HepG2 (cell line): ENCODE results near the gene FASTK. TPM values are rescaled to one million over a fixed set of nuclear protein-coding genes. Genes with fewer than 3 reads are reported as not detected.

ENCODE experiments used
- HNRNPLL ChIP-seq: fragments of 200-400 bp; formaldehyde crosslinking; IDR thresholded peaks from 2 replicates; pipeline ENCODE4 v1.6.1; 2017; ENCODE audit warnings: mild to moderate bottlenecking, low read depth, low read length; ENCODE audit not compliant: poor library complexity, severe bottlenecking
- MEIS2 ChIP-seq: sonication (generic); formaldehyde crosslinking; IDR thresholded peaks from 2 replicates; pipeline ENCODE4 v1.9.0; 2021; ENCODE audit warnings: mild to moderate bottlenecking, missing genetic modification reagents
- NFATC3 ChIP-seq: sonication (generic); formaldehyde crosslinking; IDR thresholded peaks from 2 replicates; pipeline ENCODE4 v1.5.1; 2020; ENCODE audit warnings: mild to moderate bottlenecking, missing genetic modification reagents
- NFIB ChIP-seq: sonication (generic); formaldehyde crosslinking; IDR thresholded peaks from 2 replicates; pipeline ENCODE4 v1.9.0; 2021; ENCODE audit warnings: missing genetic modification reagents, mild to moderate bottlenecking, borderline replicate concordance
- POLR2A ChIP-seq, 2 experiments: IDR thresholded peaks; 2 replicates each; pipeline ENCODE4 v1.6.1; 2011; ENCODE audit warnings: low read depth in 2 of 2, low read length in 2 of 2, mild to moderate bottlenecking in 1 of 2, moderate library complexity in 1 of 2; ENCODE audit not compliant: insufficient read depth in 1 of 2
- SALL1 ChIP-seq: sonication (generic); formaldehyde crosslinking; IDR thresholded peaks from 2 replicates; pipeline ENCODE4 v1.8.0; 2022; ENCODE audit warnings: mild to moderate bottlenecking, missing genetic modification reagents
- SMAD9 ChIP-seq: sonication (generic); formaldehyde crosslinking; IDR thresholded peaks from 2 replicates; pipeline ENCODE4 v1.5.1; 2020; ENCODE audit warnings: mild to moderate bottlenecking, missing genetic modification reagents
- SMARCE1 ChIP-seq: fragments of 450-650 bp; IDR thresholded peaks from 2 replicates; pipeline ENCODE4 v1.6.1; 2017; ENCODE audit warnings: borderline replicate concordance
- ZFP36L2 ChIP-seq: sonication (generic); formaldehyde crosslinking; IDR thresholded peaks from 2 replicates; pipeline ENCODE4 v1.4.0; 2020; ENCODE audit warnings: missing genetic modification reagents
- ZNF10 ChIP-seq: sonication (generic); formaldehyde crosslinking; IDR thresholded peaks from 2 replicates; pipeline ENCODE4 v1.4.0; 2020; ENCODE audit warnings: mild to moderate bottlenecking, low read depth, missing genetic modification reagents, borderline replicate concordance
- ZNF251 ChIP-seq: sonication (generic); formaldehyde crosslinking; IDR thresholded peaks from 2 replicates; pipeline ENCODE4 v1.9.0; 2021; ENCODE audit warnings: mild to moderate bottlenecking, missing genetic modification reagents
- ZNF260 ChIP-seq: sonication (generic); formaldehyde crosslinking; IDR thresholded peaks from 2 replicates; pipeline ENCODE4 v1.4.0; 2020; ENCODE audit warnings: missing genetic modification reagents, low read depth, mild to moderate bottlenecking, borderline replicate concordance
- ZNF30 ChIP-seq: sonication (generic); formaldehyde crosslinking; IDR thresholded peaks from 2 replicates; pipeline ENCODE4 v1.5.0; 2020; ENCODE audit warnings: mild to moderate bottlenecking, missing genetic modification reagents
- ZNF367 ChIP-seq: sonication (generic); formaldehyde crosslinking; IDR thresholded peaks from 2 replicates; pipeline ENCODE4 v1.4.0; 2020; ENCODE audit warnings: missing genetic modification reagents, borderline replicate concordance
- ZNF552 ChIP-seq: sonication (generic); formaldehyde crosslinking; IDR thresholded peaks from 2 replicates; pipeline ENCODE4 v1.9.0; 2022; ENCODE audit warnings: missing genetic modification reagents, mild to moderate bottlenecking, borderline replicate concordance
- ZNF558 ChIP-seq: sonication (generic); formaldehyde crosslinking; IDR thresholded peaks from 2 replicates; pipeline ENCODE4 v1.9.0; 2022; ENCODE audit warnings: mild to moderate bottlenecking, missing genetic modification reagents, borderline replicate concordance
- ZNF652 ChIP-seq: IDR thresholded peaks from 2 replicates; pipeline ENCODE4 v1.6.1; 2016; ENCODE audit warnings: low read depth, borderline replicate concordance
- ZNF672 ChIP-seq: sonication (generic); formaldehyde crosslinking; IDR thresholded peaks from 2 replicates; pipeline ENCODE4 v1.8.1; 2022; ENCODE audit warnings: missing genetic modification reagents
- ZNF713 ChIP-seq: sonication (generic); formaldehyde crosslinking; IDR thresholded peaks from 2 replicates; pipeline ENCODE4 v1.4.0; 2020; ENCODE audit warnings: mild to moderate bottlenecking, missing genetic modification reagents
- ZNF781 ChIP-seq: sonication (generic); formaldehyde crosslinking; IDR thresholded peaks from 2 replicates; pipeline ENCODE4 v1.5.1; 2020; ENCODE audit warnings: borderline replicate concordance, mild to moderate bottlenecking, missing genetic modification reagents; ENCODE audit errors: not compliant biosample characterization
- ZNF839 ChIP-seq: sonication (generic); formaldehyde crosslinking; IDR thresholded peaks from 2 replicates; pipeline ENCODE4 v1.4.0; 2020; ENCODE audit warnings: missing genetic modification reagents, mild to moderate bottlenecking, borderline replicate concordance
- ZNF883 ChIP-seq: sonication (generic); formaldehyde crosslinking; IDR thresholded peaks from 2 replicates; pipeline ENCODE4 v1.5.1; 2020; ENCODE audit warnings: mild to moderate bottlenecking, missing genetic modification reagents; ENCODE audit errors: not compliant biosample characterization
- polyA plus RNA-seq, 8 experiments: library from polyadenylated mRNA; depleted of rRNA in 3 of 8; stranded (reverse) in 7 of 8; unstranded in 1 of 8; fragments of >200 nt; fragmentation: Illumina TruSeq in 4 of 8; extraction: Trizol in 4 of 8; gene quantifications; 2 replicates each; pipeline versions ENCODE4 v1.2.1 to v1.2.3, GENCODE V29; 2011 to 2016; ENCODE audit warnings: low read depth in 4 of 8, missing spikeins in 1 of 8, mixed read lengths in 1 of 8; ENCODE audit not compliant: insufficient read depth in 1 of 8
- total RNA-seq, 5 experiments: library from RNA; depleted of rRNA; stranded (reverse); fragments of >200 nt; fragmentation: Illumina TruSeq; extraction: Trizol; gene quantifications; 2 replicates each; pipeline ENCODE4 v1.2.3, GENCODE V29; 2016; ENCODE audit warnings: low read depth in 1 of 5
- TF ChIP-seq, protein P1 (sequence below): sonication (generic); formaldehyde crosslinking; IDR thresholded peaks from 2 replicates; pipeline ENCODE4 v1.8.0; 2022; ENCODE audit warnings: mild to moderate bottlenecking, missing genetic modification reagents, moderate library complexity
- TF ChIP-seq, protein P2 (sequence below): sonication (generic); formaldehyde crosslinking; IDR thresholded peaks from 2 replicates; pipeline ENCODE4 v1.8.1; 2023; ENCODE audit warnings: mild to moderate bottlenecking, missing genetic modification reagents
- TF ChIP-seq, protein P3 (sequence below): sonication (generic); formaldehyde crosslinking; IDR thresholded peaks from 2 replicates; pipeline ENCODE4 v1.5.0; 2020; ENCODE audit warnings: missing genetic modification reagents, mild to moderate bottlenecking, borderline replicate concordance

Gene FASTK
- total and polyA plus RNA-seq, 2 of the 13 experiments (the other 11 are each of a cell fraction or from before 2014, with no cell fraction given), result 52.9 to 55.7 TPM

DNA sequence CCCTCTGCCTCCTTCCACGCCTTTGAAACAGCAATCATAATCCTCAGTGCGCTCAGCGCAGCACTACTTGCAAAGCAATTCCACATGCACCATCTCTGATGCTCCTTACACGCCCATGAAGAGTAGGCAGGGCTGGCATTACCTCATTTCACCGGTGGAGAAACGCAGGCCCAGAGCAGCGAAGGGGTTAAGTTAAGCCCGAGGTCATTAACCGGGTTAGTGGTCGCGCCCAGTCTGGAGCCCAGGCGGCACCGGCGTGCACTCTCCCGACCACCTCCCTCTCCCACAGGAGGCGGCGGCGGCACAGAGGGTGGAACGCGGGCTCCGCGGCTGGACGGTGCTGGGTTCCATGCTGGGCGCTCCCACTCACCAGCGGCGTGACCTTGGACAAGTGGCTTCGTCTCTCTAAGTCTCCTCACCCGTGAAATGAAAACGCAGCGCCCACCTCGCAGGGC is 515 bp downstream of the FASTK start (continued):
- TF ChIP-seq ZNF552, result 0 out of 2 replicates have a peak, but pooled peaks have one; percentile 54
- TF ChIP-seq ZNF367, result no peak
- TF ChIP-seq, protein P1, sequence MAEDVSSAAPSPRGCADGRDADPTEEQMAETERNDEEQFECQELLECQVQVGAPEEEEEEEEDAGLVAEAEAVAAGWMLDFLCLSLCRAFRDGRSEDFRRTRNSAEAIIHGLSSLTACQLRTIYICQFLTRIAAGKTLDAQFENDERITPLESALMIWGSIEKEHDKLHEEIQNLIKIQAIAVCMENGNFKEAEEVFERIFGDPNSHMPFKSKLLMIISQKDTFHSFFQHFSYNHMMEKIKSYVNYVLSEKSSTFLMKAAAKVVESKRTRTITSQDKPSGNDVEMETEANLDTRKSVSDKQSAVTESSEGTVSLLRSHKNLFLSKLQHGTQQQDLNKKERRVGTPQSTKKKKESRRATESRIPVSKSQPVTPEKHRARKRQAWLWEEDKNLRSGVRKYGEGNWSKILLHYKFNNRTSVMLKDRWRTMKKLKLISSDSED (CRISPR knock-in tag), result 0 out of 2 replicates have a peak, but pooled peaks have one; percentile 17
- TF ChIP-seq, protein P2, sequence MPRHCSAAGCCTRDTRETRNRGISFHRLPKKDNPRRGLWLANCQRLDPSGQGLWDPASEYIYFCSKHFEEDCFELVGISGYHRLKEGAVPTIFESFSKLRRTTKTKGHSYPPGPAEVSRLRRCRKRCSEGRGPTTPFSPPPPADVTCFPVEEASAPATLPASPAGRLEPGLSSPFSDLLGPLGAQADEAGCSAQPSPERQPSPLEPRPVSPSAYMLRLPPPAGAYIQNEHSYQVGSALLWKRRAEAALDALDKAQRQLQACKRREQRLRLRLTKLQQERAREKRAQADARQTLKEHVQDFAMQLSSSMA (CRISPR knock-in tag), result 0 out of 2 replicates have a peak, but pooled peaks have one; percentile 3
- TF ChIP-seq ZNF781 (CRISPR knock-in tag), result peak; percentile 27
- 0 out of 2 replicates have a peak, but pooled peaks have one; percentile 36 for TF ChIP-seq ZNF251 (CRISPR knock-in tag)
- 0 out of 2 replicates have a peak, but pooled peaks have one; percentile 25 for TF ChIP-seq ZNF260 (CRISPR knock-in tag)
- TF ChIP-seq ZNF10 (CRISPR knock-in tag), result 0 out of 2 replicates have a peak, but pooled peaks have one; percentile 45
- TF ChIP-seq ZNF839 (CRISPR knock-in tag), result 0 out of 2 replicates have a peak, but pooled peaks have one; percentile 44
- no peak for TF ChIP-seq NFIB
- no peak for TF ChIP-seq HNRNPLL
- no peak for TF ChIP-seq ZFP36L2 (CRISPR knock-in tag)
- 0 out of 2 replicates have a peak, but pooled peaks have one; percentile 5 for TF ChIP-seq ZNF30 (CRISPR knock-in tag)
- TF ChIP-seq ZNF883 (CRISPR knock-in tag), result peak; percentile 48
- 0 out of 2 replicates have a peak, but pooled peaks have one; percentile 22 for TF ChIP-seq MEIS2 (CRISPR knock-in tag)
- TF ChIP-seq, protein P3, sequence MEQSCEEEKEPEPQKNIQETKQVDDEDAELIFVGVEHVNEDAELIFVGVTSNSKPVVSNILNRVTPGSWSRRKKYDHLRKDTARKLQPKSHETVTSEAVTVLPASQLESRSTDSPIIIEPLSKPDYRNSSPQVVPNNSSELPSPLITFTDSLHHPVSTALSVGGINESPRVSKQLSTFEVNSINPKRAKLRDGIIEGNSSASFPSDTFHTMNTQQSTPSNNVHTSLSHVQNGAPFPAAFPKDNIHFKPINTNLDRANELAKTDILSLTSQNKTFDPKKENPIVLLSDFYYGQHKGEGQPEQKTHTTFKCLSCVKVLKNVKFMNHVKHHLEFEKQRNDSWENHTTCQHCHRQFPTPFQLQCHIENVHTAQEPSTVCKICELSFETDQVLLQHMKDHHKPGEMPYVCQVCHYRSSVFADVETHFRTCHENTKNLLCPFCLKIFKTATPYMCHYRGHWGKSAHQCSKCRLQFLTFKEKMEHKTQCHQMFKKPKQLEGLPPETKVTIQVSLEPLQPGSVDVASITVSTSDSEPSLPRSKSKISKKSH (CRISPR knock-in tag), result 0 out of 2 replicates have a peak, but pooled peaks have one; percentile 3
- peak in 1 of 2 experiments; percentile 66; a peak in 1 of 4 replicates for TF ChIP-seq POLR2A (IDR thresholded peaks at IDR 0.05; ENCODE audit: insufficient read depth in 1 of 2, low read depth in 2 of 2, low read length in 2 of 2)
- peak; percentile 97 for TF ChIP-seq ZNF652
- TF ChIP-seq SMARCE1, result no peak
- TF ChIP-seq ZNF713, result 0 out of 2 replicates have a peak, but pooled peaks have one; percentile 5
- no peak for TF ChIP-seq ZNF672 (CRISPR knock-in tag)
- no peak for TF ChIP-seq NFATC3 (CRISPR knock-in tag)
- TF ChIP-seq SALL1 (CRISPR knock-in tag), result 0 out of 2 replicates have a peak, but pooled peaks have one; percentile 1
- TF ChIP-seq SMAD9 (CRISPR knock-in tag), result 0 out of 2 replicates have a peak, but pooled peaks have one; percentile 56
- 0 out of 2 replicates have a peak, but pooled peaks have one; percentile 79 for TF ChIP-seq ZNF558 (CRISPR knock-in tag)
